LNCAP (cell line): ENCODE measurements around the gene NTM.

Experiments
- TF ChIP-seq, protein P1 (sequence below): fragments of 450-650 bp; IDR thresholded peaks from 2 replicates; pipeline ENCODE4 v1.5.1; 2017; ENCODE audit warnings: mild to moderate bottlenecking

NTM gene

DNA sequence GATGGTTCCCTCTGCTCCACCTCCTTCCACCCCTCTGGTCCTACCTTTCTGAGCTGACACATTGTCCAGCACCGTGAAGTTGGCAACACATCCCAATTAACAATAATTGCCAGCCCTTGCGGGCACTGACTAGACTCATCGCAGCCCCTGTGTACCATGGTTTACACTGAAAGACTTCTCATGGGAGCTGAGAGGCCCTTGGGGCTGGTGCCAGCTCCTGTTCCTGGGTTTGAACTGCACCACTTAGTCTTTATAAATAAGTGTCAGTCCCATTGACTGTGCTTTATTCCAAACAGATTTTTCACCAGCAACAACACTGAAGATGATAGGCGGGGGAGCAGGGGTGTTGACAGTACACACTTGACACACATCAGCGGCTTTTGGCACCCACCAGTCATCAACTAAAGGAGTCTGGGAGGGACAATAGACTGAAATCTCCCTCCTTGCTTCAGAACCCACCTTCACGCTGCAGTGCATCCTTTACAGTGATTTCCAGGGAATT lies 447.3 kb downstream of the NTM start:
- TF ChIP-seq, protein P1, sequence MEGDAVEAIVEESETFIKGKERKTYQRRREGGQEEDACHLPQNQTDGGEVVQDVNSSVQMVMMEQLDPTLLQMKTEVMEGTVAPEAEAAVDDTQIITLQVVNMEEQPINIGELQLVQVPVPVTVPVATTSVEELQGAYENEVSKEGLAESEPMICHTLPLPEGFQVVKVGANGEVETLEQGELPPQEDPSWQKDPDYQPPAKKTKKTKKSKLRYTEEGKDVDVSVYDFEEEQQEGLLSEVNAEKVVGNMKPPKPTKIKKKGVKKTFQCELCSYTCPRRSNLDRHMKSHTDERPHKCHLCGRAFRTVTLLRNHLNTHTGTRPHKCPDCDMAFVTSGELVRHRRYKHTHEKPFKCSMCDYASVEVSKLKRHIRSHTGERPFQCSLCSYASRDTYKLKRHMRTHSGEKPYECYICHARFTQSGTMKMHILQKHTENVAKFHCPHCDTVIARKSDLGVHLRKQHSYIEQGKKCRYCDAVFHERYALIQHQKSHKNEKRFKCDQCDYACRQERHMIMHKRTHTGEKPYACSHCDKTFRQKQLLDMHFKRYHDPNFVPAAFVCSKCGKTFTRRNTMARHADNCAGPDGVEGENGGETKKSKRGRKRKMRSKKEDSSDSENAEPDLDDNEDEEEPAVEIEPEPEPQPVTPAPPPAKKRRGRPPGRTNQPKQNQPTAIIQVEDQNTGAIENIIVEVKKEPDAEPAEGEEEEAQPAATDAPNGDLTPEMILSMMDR = no peak

DNA sequence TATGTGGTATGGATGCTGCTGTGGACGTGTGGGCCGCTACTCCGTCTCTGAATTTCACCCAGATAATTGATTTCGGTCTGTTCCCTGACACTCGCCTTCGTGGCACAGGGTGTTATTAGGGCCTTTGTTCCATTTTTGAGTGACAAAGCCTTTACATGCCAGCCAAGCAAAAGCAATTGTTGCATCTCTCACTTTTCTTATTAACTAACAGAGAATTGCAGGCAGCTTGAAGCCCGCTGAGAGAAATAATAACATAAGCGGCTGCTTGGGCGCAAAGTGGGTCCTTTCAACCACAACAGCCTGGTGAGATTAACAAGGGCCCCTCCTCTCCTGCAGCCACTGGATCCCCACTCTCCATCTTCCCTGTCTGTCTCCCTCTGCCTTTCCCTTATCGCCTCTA lies 449.4 kb downstream of the NTM start:
- TF ChIP-seq, protein P1 = no peak

DNA sequence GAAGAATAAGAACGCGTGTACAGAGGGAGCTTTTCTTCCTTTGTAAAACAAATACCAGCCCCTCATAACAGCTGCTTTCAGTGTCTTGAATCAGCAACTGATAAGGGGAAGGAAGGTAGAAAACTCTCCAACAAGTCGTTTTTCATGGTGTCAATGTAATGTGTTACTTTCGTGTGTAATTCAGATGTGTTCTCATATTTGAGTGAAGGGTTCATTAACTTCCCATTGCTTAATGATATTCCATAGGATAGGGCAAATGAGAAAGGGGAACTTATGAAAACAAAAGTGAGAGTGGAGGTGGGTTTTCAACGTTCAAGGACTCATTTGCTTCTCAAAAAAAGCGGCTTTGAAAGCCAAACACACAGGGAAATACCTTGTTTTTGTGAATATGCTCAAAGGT lies 452.1 kb downstream of the NTM start:
- TF ChIP-seq, protein P1 = no peak

DNA sequence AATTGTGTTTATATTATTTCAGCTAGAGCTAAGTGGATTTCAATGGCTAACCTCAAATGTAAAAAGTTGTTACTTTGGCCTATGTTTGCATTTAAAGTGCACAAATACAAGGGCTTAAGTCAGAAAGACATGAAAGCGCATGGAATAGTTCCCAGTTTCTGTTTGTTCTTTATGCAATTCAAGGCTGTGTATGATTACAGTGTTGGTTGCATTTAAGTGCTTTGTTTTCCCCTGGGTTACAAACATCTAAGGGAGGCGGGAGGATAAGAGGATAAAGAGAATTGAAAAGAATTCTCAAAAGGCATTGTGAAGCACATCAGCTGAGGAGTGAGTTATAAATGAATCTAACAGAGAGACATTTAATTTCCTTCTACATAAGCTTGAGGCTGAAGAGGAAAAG lies 453.4 kb downstream of the NTM start:
- TF ChIP-seq, protein P1 = no peak

DNA sequence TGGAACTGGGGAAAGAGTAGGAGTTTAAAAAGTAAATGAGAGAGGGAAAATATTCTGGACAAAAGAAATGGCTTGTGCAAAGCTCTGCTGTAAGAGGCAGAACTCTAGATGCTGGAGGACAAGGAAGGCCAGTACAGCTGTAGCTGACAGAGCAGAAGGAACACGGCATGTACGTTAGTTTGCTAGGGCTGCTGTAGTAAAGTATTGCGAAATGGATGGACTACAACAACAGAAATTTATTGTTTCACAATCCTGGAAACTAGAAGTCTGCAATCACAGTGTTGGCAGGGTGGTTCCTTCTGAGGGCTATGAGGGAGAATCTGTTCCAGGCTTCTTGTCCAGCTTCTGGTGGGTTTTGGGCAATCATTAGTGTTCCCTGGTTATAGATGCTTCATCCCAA lies 454.4 kb downstream of the NTM start:
- TF ChIP-seq, protein P1 = no peak

DNA sequence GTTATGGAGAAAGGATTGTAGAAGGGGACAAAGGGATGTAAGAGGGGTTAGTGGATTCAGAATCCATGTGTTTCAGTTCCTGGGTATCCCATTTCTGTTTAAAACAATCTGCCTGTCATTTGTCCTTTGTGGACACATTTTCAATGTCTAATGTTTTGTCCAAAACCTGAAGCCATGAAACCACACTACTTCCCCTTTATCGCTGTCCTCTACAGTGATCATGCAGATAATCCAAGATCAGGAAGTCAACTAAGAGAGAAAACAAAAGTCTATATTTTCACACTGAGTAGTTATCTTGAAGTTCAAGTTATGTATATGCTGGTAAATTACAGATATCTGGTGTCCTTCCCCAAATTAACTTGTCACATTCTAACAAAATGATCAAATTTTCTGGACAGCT lies 457.0 kb downstream of the NTM start:
- TF ChIP-seq, protein P1 = no peak

DNA sequence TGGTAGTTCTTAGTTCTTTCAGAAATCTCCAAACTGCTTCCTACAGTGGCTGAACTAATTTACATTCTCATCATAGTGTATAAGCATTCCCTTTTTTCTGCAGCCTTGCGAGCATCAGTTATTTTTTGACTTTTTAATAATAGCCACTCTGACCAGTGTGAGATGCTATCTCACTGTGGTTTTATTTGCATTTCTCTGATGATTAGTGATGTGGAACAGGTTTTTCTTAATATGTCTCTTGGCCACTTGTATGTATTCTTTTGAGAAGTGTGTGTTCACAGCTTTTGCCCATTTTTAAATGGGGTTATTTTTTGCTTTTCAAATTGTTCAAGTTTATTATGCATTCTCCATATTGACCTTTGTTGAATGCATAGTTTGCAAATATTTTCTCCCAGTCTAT lies 459.3 kb downstream of the NTM start:
- TF ChIP-seq, protein P1 = no peak

DNA sequence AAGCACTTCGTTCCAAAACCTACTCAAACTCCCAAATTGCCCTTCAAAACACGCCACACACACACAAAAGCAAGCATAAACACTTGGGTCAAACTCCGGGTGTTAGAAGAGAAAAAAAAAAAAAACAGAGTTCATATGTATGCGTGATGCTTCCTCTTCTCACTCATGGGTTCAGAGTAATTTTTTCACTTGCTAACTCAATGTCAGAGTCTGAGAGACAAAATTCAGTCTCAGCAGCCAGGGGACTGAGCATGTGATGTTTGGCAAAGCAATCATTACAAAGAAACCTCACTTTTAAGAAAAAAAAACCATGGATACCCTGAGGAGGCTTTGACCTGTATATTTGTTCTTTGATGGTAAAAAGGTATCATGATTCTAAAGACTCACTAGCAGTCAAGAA lies 461.7 kb downstream of the NTM start:
- TF ChIP-seq, protein P1 = no peak
